HepG2 (cell line): ENCODE data around the gene METAP1D. TPM values are rescaled to one million over a fixed set of nuclear protein-coding genes. Genes with fewer than 3 reads are reported as not detected.
A peak's percentile ranks its signal among the peaks of the same experiment; 100 is the strongest.

Experiments used
- BCL6 ChIP-seq: IDR thresholded peaks from 2 replicates; pipeline ENCODE4 v1.6.1; 2016; ENCODE audit warnings: missing genetic modification reagents, missing compliant biosample characterization
- CCDC6 ChIP-seq: sonication (generic); formaldehyde crosslinking; IDR thresholded peaks from 2 replicates; pipeline ENCODE4 v1.8.1; 2022; ENCODE audit warnings: mild to moderate bottlenecking, missing genetic modification reagents, moderate library complexity
- CENPT ChIP-seq: sonication (generic); formaldehyde crosslinking; IDR thresholded peaks from 2 replicates; pipeline ENCODE4 v1.8.0; 2022; ENCODE audit warnings: low read depth, mild to moderate bottlenecking, moderate library complexity, missing genetic modification reagents
- HDAC1 ChIP-seq: sonication (generic); formaldehyde crosslinking; IDR thresholded peaks from 2 replicates; pipeline ENCODE4 v1.5.1; 2020; ENCODE audit warnings: mild to moderate bottlenecking, missing genetic modification reagents
- HHEX ChIP-seq: IDR thresholded peaks from 2 replicates; pipeline ENCODE4 v1.6.1; 2016; ENCODE audit warnings: control low read depth
- HIVEP1 ChIP-seq: sonication (generic); formaldehyde crosslinking; IDR thresholded peaks from 2 replicates; pipeline ENCODE4 v1.4.0; 2020; ENCODE audit warnings: mild to moderate bottlenecking, missing genetic modification reagents
- HOXA3 ChIP-seq: sonication (generic); formaldehyde crosslinking; IDR thresholded peaks from 2 replicates; pipeline ENCODE4 v1.5.0; 2020; ENCODE audit warnings: missing genetic modification reagents
- HOXA5 ChIP-seq: sonication (generic); formaldehyde crosslinking; IDR thresholded peaks from 2 replicates; pipeline ENCODE4 v1.4.0; 2020; ENCODE audit warnings: missing genetic modification reagents
- KDM5A ChIP-seq: fragments of 200-600 bp; sonication (generic); IDR thresholded peaks from 2 replicates; pipeline ENCODE4 v1.7.0; 2018; ENCODE audit warnings: antibody characterized with exemption, mild to moderate bottlenecking, low read length, borderline replicate concordance
- KDM5B ChIP-seq: sonication (generic); formaldehyde crosslinking; IDR thresholded peaks from 2 replicates; pipeline ENCODE4 v1.4.0; 2020; ENCODE audit warnings: missing genetic modification reagents, mild to moderate bottlenecking, borderline replicate concordance
- KLF12 ChIP-seq: sonication (generic); formaldehyde crosslinking; IDR thresholded peaks from 2 replicates; pipeline ENCODE4 v1.4.0; 2020; ENCODE audit warnings: missing genetic modification reagents, borderline replicate concordance
- KMT2A ChIP-seq: sonication (generic); formaldehyde crosslinking; IDR thresholded peaks from 2 replicates; pipeline ENCODE4 v1.4.0; 2020; ENCODE audit warnings: missing genetic modification reagents
- MXD1 ChIP-seq: sonication (generic); formaldehyde crosslinking; IDR thresholded peaks from 2 replicates; pipeline ENCODE4 v1.4.0; 2020; ENCODE audit warnings: mild to moderate bottlenecking, missing genetic modification reagents
- MXD4 ChIP-seq: IDR thresholded peaks from 2 replicates; pipeline ENCODE4 v1.6.1; 2016; ENCODE audit warnings: mild to moderate bottlenecking, missing biosample characterization, missing genetic modification reagents
- PHF20 ChIP-seq: sonication (generic); formaldehyde crosslinking; IDR thresholded peaks from 2 replicates; pipeline ENCODE4 v1.5.0; 2020; ENCODE audit warnings: mild to moderate bottlenecking, missing genetic modification reagents
- STAG1 ChIP-seq: sonication (generic); formaldehyde crosslinking; IDR thresholded peaks from 2 replicates; pipeline ENCODE4 v1.4.0; 2020; ENCODE audit warnings: missing genetic modification reagents
- THAP9 ChIP-seq: sonication (generic); formaldehyde crosslinking; IDR thresholded peaks from 2 replicates; pipeline ENCODE4; 2020; ENCODE audit warnings: missing genetic modification reagents, mild to moderate bottlenecking, borderline replicate concordance
- ZFP91 ChIP-seq: sonication (generic); formaldehyde crosslinking; IDR thresholded peaks from 2 replicates; pipeline ENCODE4 v1.9.0; 2022; ENCODE audit warnings: missing genetic modification reagents, mild to moderate bottlenecking, borderline replicate concordance
- ZNF207 ChIP-seq: fragments of 450-650 bp; IDR thresholded peaks from 2 replicates; pipeline ENCODE4 v1.6.1; 2016; ENCODE audit warnings: antibody characterized with exemption, borderline replicate concordance
- ZNF546 ChIP-seq: sonication (generic); formaldehyde crosslinking; conservative IDR thresholded peaks from 2 replicates; pipeline ENCODE4 v1.8.1; 2023; ENCODE audit warnings: mild to moderate bottlenecking, missing genetic modification reagents
- ZNF607 ChIP-seq: sonication (generic); formaldehyde crosslinking; IDR thresholded peaks from 2 replicates; pipeline ENCODE4 v1.5.1; 2020; ENCODE audit warnings: missing genetic modification reagents, mild to moderate bottlenecking, borderline replicate concordance
- ZNF777 ChIP-seq: sonication (generic); formaldehyde crosslinking; IDR thresholded peaks from 2 replicates; pipeline ENCODE4 v1.4.0; 2020; ENCODE audit warnings: missing genetic modification reagents
- ZNF883 ChIP-seq: sonication (generic); formaldehyde crosslinking; IDR thresholded peaks from 2 replicates; pipeline ENCODE4 v1.5.1; 2020; ENCODE audit warnings: mild to moderate bottlenecking, missing genetic modification reagents; ENCODE audit errors: not compliant biosample characterization
- polyA plus RNA-seq, 8 experiments: library from polyadenylated mRNA; depleted of rRNA in 3 of 8; stranded (reverse) in 7 of 8; unstranded in 1 of 8; fragments of >200 nt; fragmentation: Illumina TruSeq in 4 of 8; extraction: Trizol in 4 of 8; gene quantifications; 2 replicates each; pipeline versions ENCODE4 v1.2.1 to v1.2.3, GENCODE V29; 2011 to 2016; ENCODE audit warnings: low read depth in 4 of 8, missing spikeins in 1 of 8, mixed read lengths in 1 of 8; ENCODE audit not compliant: insufficient read depth in 1 of 8
- total RNA-seq, 5 experiments: library from RNA; depleted of rRNA; stranded (reverse); fragments of >200 nt; fragmentation: Illumina TruSeq; extraction: Trizol; gene quantifications; 2 replicates each; pipeline ENCODE4 v1.2.3, GENCODE V29; 2016; ENCODE audit warnings: low read depth in 1 of 5
- TF ChIP-seq, protein P1 (sequence below): sonication (generic); formaldehyde crosslinking; IDR thresholded peaks from 2 replicates; pipeline ENCODE4 v1.5.1; 2020; ENCODE audit warnings: missing genetic modification reagents, mild to moderate bottlenecking, borderline replicate concordance

The METAP1D gene
- total and polyA plus RNA-seq, 2 of the 13 experiments (the other 11 are each of a cell fraction or from before 2014, with no cell fraction given) = 14.7 to 21.6 TPM

- TF ChIP-seq KDM5B (CRISPR knock-in tag) = no peak
- no peak for TF ChIP-seq CCDC6
- TF ChIP-seq PHF20 (CRISPR knock-in tag) = no peak
- TF ChIP-seq THAP9 (CRISPR knock-in tag) = no peak
- no peak for TF ChIP-seq ZNF207
- TF ChIP-seq ZNF546 (CRISPR knock-in tag) = no peak
- no peak for TF ChIP-seq CENPT (CRISPR knock-in tag)
- no peak for TF ChIP-seq ZFP91 (CRISPR knock-in tag)
- TF ChIP-seq MXD1 (CRISPR knock-in tag) = no peak
- TF ChIP-seq MXD4 (CRISPR knock-in tag) = no peak
- no peak for TF ChIP-seq HHEX (CRISPR knock-in tag)
- TF ChIP-seq HOXA3 (CRISPR knock-in tag) = no peak
- no peak for TF ChIP-seq HIVEP1 (CRISPR knock-in tag)
- 0 out of 2 replicates have a peak, but pooled peaks have one; percentile 40 for TF ChIP-seq HOXA5 (CRISPR knock-in tag)
- no peak for TF ChIP-seq HDAC1 (CRISPR knock-in tag)
- TF ChIP-seq, protein P1, sequence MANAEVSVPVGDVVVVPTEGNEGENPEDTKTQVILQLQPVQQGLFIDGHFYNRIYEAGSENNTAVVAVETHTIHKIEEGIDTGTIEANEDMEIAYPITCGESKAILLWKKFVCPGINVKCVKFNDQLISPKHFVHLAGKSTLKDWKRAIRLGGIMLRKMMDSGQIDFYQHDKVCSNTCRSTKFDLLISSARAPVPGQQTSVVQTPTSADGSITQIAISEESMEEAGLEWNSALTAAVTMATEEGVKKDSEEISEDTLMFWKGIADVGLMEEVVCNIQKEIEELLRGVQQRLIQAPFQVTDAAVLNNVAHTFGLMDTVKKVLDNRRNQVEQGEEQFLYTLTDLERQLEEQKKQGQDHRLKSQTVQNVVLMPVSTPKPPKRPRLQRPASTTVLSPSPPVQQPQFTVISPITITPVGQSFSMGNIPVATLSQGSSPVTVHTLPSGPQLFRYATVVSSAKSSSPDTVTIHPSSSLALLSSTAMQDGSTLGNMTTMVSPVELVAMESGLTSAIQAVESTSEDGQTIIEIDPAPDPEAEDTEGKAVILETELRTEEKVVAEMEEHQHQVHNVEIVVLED (CRISPR knock-in tag) = no peak
- TF ChIP-seq KDM5A = no peak
- TF ChIP-seq BCL6 (CRISPR knock-in tag) = peak; percentile 37; the same call in 1 of the 2 replicates
- no peak for TF ChIP-seq KLF12 (CRISPR knock-in tag)
- no peak for TF ChIP-seq ZNF607 (CRISPR knock-in tag)
- TF ChIP-seq KMT2A = peak; percentile 36; the same call in 1 of the 2 replicates
- TF ChIP-seq STAG1 (CRISPR knock-in tag) = 0 out of 2 replicates have a peak, but pooled peaks have one; percentile 13
- TF ChIP-seq ZNF777 (CRISPR knock-in tag) = peak; percentile 21; the same call in 1 of the 2 replicates
- no peak for TF ChIP-seq ZNF883 (CRISPR knock-in tag)
Measured at GRCh38 chr2:172095905-172096625, 96.3 kb downstream of the METAP1D start (continued).
